ENCODE results near the gene NUDT4B. TPM values are rescaled to one million over a fixed set of nuclear protein-coding genes. Genes with fewer than 3 reads are reported as not detected.
"Not testable (repeated sequence)": the region's sequence is repeated elsewhere in the genome, so short reads cannot be mapped to it uniquely, and the experiment has no call there.

NUDT4B gene
- total RNA-seq, 1 experiment from 2014 or later: not detected

GRCh38 chr1:148777649-148778048, 29.1 kb downstream of the NUDT4B start:
- H3K27ac Mint-ChIP-seq; H4K20me1 ChIP-seq (ENCODE audit: control insufficient read depth, insufficient read depth, insufficient read length); H3K4me1 Mint-ChIP-seq; DNase-seq; H3T11ph ChIP-seq (ENCODE audit: low read length); H2BK120ac ChIP-seq (ENCODE audit: low read depth, low read length, poor library complexity, severe bottlenecking); H2BK20ac ChIP-seq (ENCODE audit: low read depth, low read length, poor library complexity, severe bottlenecking); H4K5ac ChIP-seq (ENCODE audit: insufficient read length, low read depth, low read length); H2BK12ac ChIP-seq (ENCODE audit: insufficient read length, low read depth, low read length); H2AK5ac ChIP-seq (ENCODE audit: insufficient read length, low read length); H4K91ac ChIP-seq (ENCODE audit: insufficient read length, low read depth, low read length); H2BK15ac ChIP-seq (ENCODE audit: low read depth, low read length); H3K4me2 ChIP-seq (ENCODE audit: insufficient read depth, insufficient read length, low read length); H3K79me1 ChIP-seq (ENCODE audit: insufficient read depth, low read depth, low read length, poor library complexity, severe bottlenecking); H3K9me3 Mint-ChIP-seq; H4K8ac ChIP-seq (replicated peaks; ENCODE audit: insufficient read length, low read depth, low read length); H3K23ac ChIP-seq (ENCODE audit: insufficient read length, low read depth, low read length); H3K9me3 ChIP-seq (ENCODE audit: control insufficient read depth, low read depth, low read length); H2BK5ac ChIP-seq (ENCODE audit: insufficient read length, low read length); H3K79me2 ChIP-seq (ENCODE audit: insufficient read depth, low read length); H3K4ac ChIP-seq (ENCODE audit: low read depth, low read length); H3K4me3 Mint-ChIP-seq; H3K4me1 ChIP-seq (ENCODE audit: insufficient read depth, low read length); H2AFZ ChIP-seq (ENCODE audit: low read length); H3K18ac ChIP-seq (ENCODE audit: insufficient read length, low read depth, low read length); H3K27me3 ChIP-seq (ENCODE audit: insufficient read depth, low read length); H3K56ac ChIP-seq (ENCODE audit: insufficient read length, low read depth, low read length); H3K27me3 Mint-ChIP-seq (ENCODE audit: low read depth); H3K36me3 Mint-ChIP-seq (ENCODE audit: insufficient read depth in 1 of 3, low read depth in 3 of 3); H3K9ac ChIP-seq (ENCODE audit: extremely low read depth, insufficient read length, low read length); H3K27ac ChIP-seq (ENCODE audit: insufficient read length, low read depth, low read length); H3K23me2 ChIP-seq (ENCODE audit: insufficient read length, low read depth, low read length, poor library complexity, severe bottlenecking); H3K14ac ChIP-seq (ENCODE audit: insufficient read depth, low read length): not testable (repeated sequence)
- no CpG with 5 or more reads among the region's 1 CpG for WGBS (ENCODE audit: extremely low coverage, insufficient read length, low lambda C conversion rate)

- not testable (repeated sequence) for H3K27me3 Mint-ChIP-seq (ENCODE audit: low read depth); H3K4me3 Mint-ChIP-seq
These were observed 31.8 kb downstream of the NUDT4B start for GRCh38 chr1:148780404-148780803.

More at GRCh38 chr1:148780404-148780803, 31.8 kb downstream of the NUDT4B start:
- H3K23me2 ChIP-seq (ENCODE audit: insufficient read length, low read depth, low read length, poor library complexity, severe bottlenecking); H3K9me3 Mint-ChIP-seq; H2BK5ac ChIP-seq (ENCODE audit: insufficient read length, low read length); H4K20me1 ChIP-seq (ENCODE audit: control insufficient read depth, insufficient read depth, insufficient read length); H3K9me3 ChIP-seq (ENCODE audit: control insufficient read depth, low read depth, low read length); H2AFZ ChIP-seq (ENCODE audit: low read length); H3K4me2 ChIP-seq (ENCODE audit: insufficient read depth, insufficient read length, low read length); H2BK20ac ChIP-seq (ENCODE audit: low read depth, low read length, poor library complexity, severe bottlenecking); H3T11ph ChIP-seq (ENCODE audit: low read length); DNase-seq; H3K23ac ChIP-seq (ENCODE audit: insufficient read length, low read depth, low read length); H3K27ac ChIP-seq (ENCODE audit: insufficient read length, low read depth, low read length); H3K27ac Mint-ChIP-seq; H3K9ac ChIP-seq (ENCODE audit: extremely low read depth, insufficient read length, low read length); H3K79me2 ChIP-seq (ENCODE audit: insufficient read depth, low read length); H2AK5ac ChIP-seq (ENCODE audit: insufficient read length, low read length); H2BK120ac ChIP-seq (ENCODE audit: low read depth, low read length, poor library complexity, severe bottlenecking); H3K36me3 Mint-ChIP-seq (ENCODE audit: insufficient read depth in 1 of 3, low read depth in 3 of 3); H4K91ac ChIP-seq (ENCODE audit: insufficient read length, low read depth, low read length); H4K5ac ChIP-seq (ENCODE audit: insufficient read length, low read depth, low read length); H3K4ac ChIP-seq (ENCODE audit: low read depth, low read length); H3K18ac ChIP-seq (ENCODE audit: insufficient read length, low read depth, low read length); H3K4me1 Mint-ChIP-seq; H4K8ac ChIP-seq (replicated peaks; ENCODE audit: insufficient read length, low read depth, low read length); H2BK15ac ChIP-seq (ENCODE audit: low read depth, low read length); H3K4me1 ChIP-seq (ENCODE audit: insufficient read depth, low read length); H3K14ac ChIP-seq (ENCODE audit: insufficient read depth, low read length); H3K79me1 ChIP-seq (ENCODE audit: insufficient read depth, low read depth, low read length, poor library complexity, severe bottlenecking); H3K27me3 ChIP-seq (ENCODE audit: insufficient read depth, low read length); H2BK12ac ChIP-seq (ENCODE audit: insufficient read length, low read depth, low read length); H3K56ac ChIP-seq (ENCODE audit: insufficient read length, low read depth, low read length): not testable (repeated sequence)
- WGBS (ENCODE audit: extremely low coverage, insufficient read length, low lambda C conversion rate): no CpG with 5 or more reads among the region's 1 CpG
